ENCODE data around the gene RHPN2.
"Not testable (repeated sequence)": the region's sequence is repeated elsewhere in the genome, so short reads cannot be mapped to it uniquely, and the experiment has no call there.

RHPN2 gene

GRCh38 chr19:33048806-33049676 is 15.6 kb downstream of the RHPN2 start:
- Mint-ChIP-seq H3K4me1 (ENCODE audit: low read depth) (no peaks in the 10 kb centered on the region), H3K27me3 (no peaks in the 10 kb centered on the region), H3K36me3 (no peaks in the 10 kb centered on the region), H3K4me3 (no peak overlapping the region), H3K27ac (no peak overlapping the region), H3K9me3 (ENCODE audit: low read depth) (no peaks in the 10 kb centered on the region)

- Mint-ChIP-seq H3K27me3 (no peaks in the 10 kb centered on the region), H3K4me3 (no peak overlapping the region), H3K9me3 (ENCODE audit: low read depth) (no peaks in the 10 kb centered on the region), H3K36me3 (no peaks in the 10 kb centered on the region), H3K4me1 (ENCODE audit: low read depth) (no peaks in the 10 kb centered on the region), H3K27ac (no peak overlapping the region)
These were observed 17.3 kb downstream of the RHPN2 start for GRCh38 chr19:33047422-33047821.

GRCh38 chr19:33041828-33042160 is 22.9 kb downstream of the RHPN2 start:
- H3K4me1 Mint-ChIP-seq (ENCODE audit: low read depth): not testable (repeated sequence)

GRCh38 chr19:33040994-33041827 is 23.5 kb downstream of the RHPN2 start:
- Mint-ChIP-seq H3K4me1 (ENCODE audit: low read depth) (peaks cover 7% of the 10 kb centered on the region), H3K9me3 (ENCODE audit: low read depth) (no peaks in the 10 kb centered on the region), H3K4me3 (no peak overlapping the region), H3K27me3 (no peaks in the 10 kb centered on the region), H3K27ac (no peak overlapping the region), H3K36me3 (peaks cover 3% of the 10 kb centered on the region)

More at GRCh38 chr19:33041828-33042160, 22.9 kb downstream of the RHPN2 start:
- not testable (repeated sequence) for H3K9me3 Mint-ChIP-seq (ENCODE audit: low read depth); H3K27ac Mint-ChIP-seq; H3K27me3 Mint-ChIP-seq; H3K36me3 Mint-ChIP-seq; H3K4me3 Mint-ChIP-seq

- H3K9me3 Mint-ChIP-seq (ENCODE audit: low read depth): no peaks in the 10 kb centered on the region
- peaks cover 7% of the 10 kb centered on the region for H3K4me1 Mint-ChIP-seq (ENCODE audit: low read depth)
- H3K36me3 Mint-ChIP-seq: peaks cover 3% of the 10 kb centered on the region
- no peak overlapping the region for H3K27ac Mint-ChIP-seq
- no peaks in the 10 kb centered on the region for H3K27me3 Mint-ChIP-seq
- H3K4me3 Mint-ChIP-seq: no peak overlapping the region
These were observed 24.9 kb downstream of the RHPN2 start for GRCh38 chr19:33039815-33040214.

GRCh38 chr19:33039108-33039599 is 25.5 kb downstream of the RHPN2 start:
- Mint-ChIP-seq H3K27me3 (no peaks in the 10 kb centered on the region), H3K4me1 (ENCODE audit: low read depth) (peaks cover 7% of the 10 kb centered on the region), H3K36me3 (peaks cover 3% of the 10 kb centered on the region), H3K4me3 (no peak overlapping the region), H3K9me3 (ENCODE audit: low read depth) (no peaks in the 10 kb centered on the region), H3K27ac (no peak overlapping the region)

GRCh38 chr19:33037168-33038025 is 27.3 kb downstream of the RHPN2 start:
- peak overlapping the region; percentile 88 for H3K4me3 Mint-ChIP-seq
- not testable (repeated sequence) for H3K27me3 Mint-ChIP-seq; H3K4me1 Mint-ChIP-seq (ENCODE audit: low read depth); H3K36me3 Mint-ChIP-seq; H3K9me3 Mint-ChIP-seq (ENCODE audit: low read depth)
- peak overlapping the region; percentile 78 for H3K27ac Mint-ChIP-seq

GRCh38 chr19:33036370-33037167 is 28.1 kb downstream of the RHPN2 start:
- H3K27me3 Mint-ChIP-seq; H3K4me1 Mint-ChIP-seq (ENCODE audit: low read depth); H3K27ac Mint-ChIP-seq; H3K4me3 Mint-ChIP-seq; H3K36me3 Mint-ChIP-seq; H3K9me3 Mint-ChIP-seq (ENCODE audit: low read depth): not testable (repeated sequence)

GRCh38 chr19:33035461-33035860 is 29.2 kb downstream of the RHPN2 start:
- Mint-ChIP-seq H3K4me1 (ENCODE audit: low read depth) (peaks cover 7% of the 10 kb centered on the region), H3K27ac (no peak overlapping the region), H3K36me3 (peaks cover 3% of the 10 kb centered on the region), H3K4me3 (no peak overlapping the region), H3K27me3 (no peaks in the 10 kb centered on the region), H3K9me3 (ENCODE audit: low read depth) (no peaks in the 10 kb centered on the region)

GRCh38 chr19:33032218-33032781 is 32.4 kb downstream of the RHPN2 start:
- H3K27ac Mint-ChIP-seq: no peak overlapping the region
- H3K4me3 Mint-ChIP-seq: no peak overlapping the region
- H3K36me3 Mint-ChIP-seq: no peaks in the 10 kb centered on the region
- H3K9me3 Mint-ChIP-seq (ENCODE audit: low read depth): no peaks in the 10 kb centered on the region
- peaks cover 4% of the 10 kb centered on the region for H3K4me1 Mint-ChIP-seq (ENCODE audit: low read depth)
- H3K27me3 Mint-ChIP-seq: no peaks in the 10 kb centered on the region

- no peaks in the 10 kb centered on the region for H3K4me1 Mint-ChIP-seq (ENCODE audit: low read depth)
- no peak overlapping the region for H3K27ac Mint-ChIP-seq
- no peaks in the 10 kb centered on the region for H3K9me3 Mint-ChIP-seq (ENCODE audit: low read depth)
- H3K36me3 Mint-ChIP-seq: no peaks in the 10 kb centered on the region
- H3K27me3 Mint-ChIP-seq: no peaks in the 10 kb centered on the region
- H3K4me3 Mint-ChIP-seq: no peak overlapping the region
These were observed 34.9 kb downstream of the RHPN2 start for GRCh38 chr19:33029746-33030303.

GRCh38 chr19:33026602-33027001 is 38.1 kb downstream of the RHPN2 start:
- H3K9me3 Mint-ChIP-seq (ENCODE audit: low read depth); H3K36me3 Mint-ChIP-seq; H3K4me3 Mint-ChIP-seq; H3K27me3 Mint-ChIP-seq; H3K4me1 Mint-ChIP-seq (ENCODE audit: low read depth); H3K27ac Mint-ChIP-seq: not testable (repeated sequence)

GRCh38 chr19:33025468-33026238 is 39.0 kb downstream of the RHPN2 start:
- not testable (repeated sequence) for H3K27me3 Mint-ChIP-seq; H3K4me1 Mint-ChIP-seq (ENCODE audit: low read depth); H3K9me3 Mint-ChIP-seq (ENCODE audit: low read depth); H3K27ac Mint-ChIP-seq; H3K4me3 Mint-ChIP-seq; H3K36me3 Mint-ChIP-seq
